Thyroid gland (tissue), 4 donors: Measurements from ENCODE around the gene PFDN6.

Experiments
- POLR2A ChIP-seq, 2 donors: fragments of 450-650 bp; IDR thresholded peaks; one replicate each; pipeline ENCODE4 v1.6.1; 2017; ENCODE audit warnings: antibody characterized with exemption in 2 of 2, mild to moderate bottlenecking in 2 of 2, moderate library complexity in 1 of 2
- TF ChIP-seq, protein P1 (sequence below), 6 experiments: fragments of 200-600 bp in 3 of 6; fragments of 450-650 bp in 3 of 6; sonication (generic) in 3 of 6; IDR thresholded peaks; one replicate each; pipeline ENCODE4 v1.5.1; 2016 to 2019; ENCODE audit warnings: antibody characterized with exemption in 6 of 6, mild to moderate bottlenecking in 2 of 6, inconsistent platforms in 1 of 6, moderate library complexity in 1 of 6

DNA sequence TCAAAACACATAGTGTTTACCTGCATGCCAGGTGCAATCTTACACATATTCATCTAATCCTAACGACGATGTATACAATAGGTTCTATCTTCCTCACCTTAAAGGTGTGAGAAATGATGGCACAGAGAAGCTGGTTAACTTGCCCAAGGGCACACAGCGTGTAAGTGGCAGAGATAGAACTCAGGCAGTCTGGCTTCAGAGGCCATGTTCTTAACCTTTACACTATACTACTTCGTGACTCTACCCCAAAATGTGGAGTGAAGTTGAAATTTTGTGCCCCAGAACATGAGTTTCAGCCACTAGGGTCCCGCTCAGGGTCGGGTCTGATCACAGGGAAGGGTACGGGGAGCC, 18.3 kb upstream of the PFDN6 start:
- TF ChIP-seq, protein P1, sequence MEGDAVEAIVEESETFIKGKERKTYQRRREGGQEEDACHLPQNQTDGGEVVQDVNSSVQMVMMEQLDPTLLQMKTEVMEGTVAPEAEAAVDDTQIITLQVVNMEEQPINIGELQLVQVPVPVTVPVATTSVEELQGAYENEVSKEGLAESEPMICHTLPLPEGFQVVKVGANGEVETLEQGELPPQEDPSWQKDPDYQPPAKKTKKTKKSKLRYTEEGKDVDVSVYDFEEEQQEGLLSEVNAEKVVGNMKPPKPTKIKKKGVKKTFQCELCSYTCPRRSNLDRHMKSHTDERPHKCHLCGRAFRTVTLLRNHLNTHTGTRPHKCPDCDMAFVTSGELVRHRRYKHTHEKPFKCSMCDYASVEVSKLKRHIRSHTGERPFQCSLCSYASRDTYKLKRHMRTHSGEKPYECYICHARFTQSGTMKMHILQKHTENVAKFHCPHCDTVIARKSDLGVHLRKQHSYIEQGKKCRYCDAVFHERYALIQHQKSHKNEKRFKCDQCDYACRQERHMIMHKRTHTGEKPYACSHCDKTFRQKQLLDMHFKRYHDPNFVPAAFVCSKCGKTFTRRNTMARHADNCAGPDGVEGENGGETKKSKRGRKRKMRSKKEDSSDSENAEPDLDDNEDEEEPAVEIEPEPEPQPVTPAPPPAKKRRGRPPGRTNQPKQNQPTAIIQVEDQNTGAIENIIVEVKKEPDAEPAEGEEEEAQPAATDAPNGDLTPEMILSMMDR (IDR thresholded peaks at IDR 0.05) = no peak
- TF ChIP-seq POLR2A (IDR thresholded peaks at IDR 0.05) = no peak
